HepG2 (cell line): Measurements from ENCODE around the gene GALNTL6. TPM values are rescaled to one million over a fixed set of nuclear protein-coding genes. Genes with fewer than 3 reads are reported as not detected.

Source experiments
- ATAC-seq: fragments of 200-7000 bp; cut with Tn5 transposase; 3 replicates; pipeline ENCODE4 v1.9.1; 2020; ENCODE audit warnings: mild to moderate bottlenecking, moderate library complexity
- BruUV-seq: library from RNA; stranded (reverse); fragments of 400-500 nt; replicated peaks from 2 replicates; lab custom pipeline; 2021; lab: Mats Ljungman, UMichigan
- CTCF ChIA-PET: fragments of 300-600 bp; formaldehyde crosslinking; extraction: SDS; loops from one replicate; lab custom pipeline; 2021; ENCODE audit warnings: low total read pairs, inconsistent platforms, low intra/inter-chr PET ratio; lab: Yijun Ruan, JAX
- POLR2A ChIA-PET: fragments of 350-600 bp; sonication (Branson Sonifier 250); formaldehyde crosslinking; loops from one replicate; lab custom pipeline; 2020; ENCODE audit warnings: antibody characterized with exemption, inconsistent platforms; lab: Yijun Ruan, JAX
- DNase-seq: peaks from one replicate; pipeline ENCODE4 v3.0.0-alpha.2; 2015; ENCODE audit warnings: low spot score
- FAIRE-seq: peaks from 3 replicates; lab custom pipeline; 2011; peaks lifted over from hg19 to GRCh38; lab: Jason Lieb, UNC
- H2AFZ ChIP-seq: one replicate; pipeline ENCODE4 v1.6.1; 2011; ENCODE audit warnings: low read length, inconsistent platforms
- H3K27ac ChIP-seq: fragments of 300-600 bp; 3 replicates; pipeline ENCODE4 v1.8.0; 2011; ENCODE audit warnings: mixed run types, mild to moderate bottlenecking, mixed read lengths, low read length, inconsistent platforms; ENCODE audit not compliant: insufficient read depth; ENCODE audit errors: extremely low read length
- H3K27me3 ChIP-seq, 2 experiments: fragments of 200-600 bp in 1 of 2; 2 replicates in 1 of 2; 3 replicates in 1 of 2; pipeline versions ENCODE4 v1.6.0 to v1.8.0; 2011; ENCODE audit warnings: low read length in 2 of 2, mild to moderate bottlenecking in 2 of 2, moderate library complexity in 2 of 2, inconsistent platforms in 1 of 2; ENCODE audit not compliant: insufficient read depth in 2 of 2, control insufficient read depth in 1 of 2
- H3K36me3 ChIP-seq, 2 experiments: fragments of 200-600 bp in 1 of 2; replicated peaks in 1 of 2; 2 replicates in 1 of 2; 3 replicates in 1 of 2; pipeline versions ENCODE4 v1.5.1 to v1.8.0; 2011; ENCODE audit warnings: low read length in 2 of 2, inconsistent platforms in 1 of 2; ENCODE audit not compliant: insufficient read depth in 2 of 2, control insufficient read depth in 1 of 2
- H3K4me1 ChIP-seq: 2 replicates; pipeline ENCODE4 v1.5.1; 2012; ENCODE audit warnings: low read length, inconsistent platforms; ENCODE audit not compliant: insufficient read depth
- H3K4me2 ChIP-seq: 2 replicates; pipeline ENCODE4 v1.6.0; 2011; ENCODE audit warnings: low read depth, low read length, inconsistent platforms
- H3K4me3 ChIP-seq, 3 experiments: fragments of 200-600 bp in 1 of 3; sonication (generic), shearing (Covaris generic) in 1 of 3; replicated peaks in 1 of 3; 2 replicates each; pipeline ENCODE4 v1.5.1; 2011 to 2016; ENCODE audit warnings: low read length in 3 of 3, inconsistent platforms in 2 of 3, low read depth in 2 of 3, mild to moderate bottlenecking in 2 of 3, control low read depth in 1 of 3, mixed read lengths in 1 of 3; ENCODE audit not compliant: insufficient read depth in 1 of 3
- H3K79me2 ChIP-seq: one replicate; pipeline ENCODE4 v1.6.1; 2011; ENCODE audit warnings: low read length, inconsistent platforms; ENCODE audit not compliant: insufficient read depth
- H3K9ac ChIP-seq: 2 replicates; pipeline ENCODE4 v1.6.0; 2011; ENCODE audit warnings: mild to moderate bottlenecking, low read depth, low read length, inconsistent platforms; ENCODE audit not compliant: insufficient read depth
- H3K9me3 ChIP-seq: 2 replicates; pipeline ENCODE4 v1.5.1; 2012; ENCODE audit warnings: mild to moderate bottlenecking, low read length
- H4K20me1 ChIP-seq: 2 replicates; pipeline ENCODE4 v1.6.0; 2011; ENCODE audit warnings: inconsistent platforms, mild to moderate bottlenecking, low read length, moderate library complexity; ENCODE audit not compliant: insufficient read depth
- EHMT2 ChIP-seq: fragments of 200-600 bp; sonication (generic); IDR thresholded peaks from 2 replicates; pipeline ENCODE4 v1.7.0; 2017; ENCODE audit warnings: antibody characterized with exemption, low read depth, low read length, borderline replicate concordance
- HMG20B ChIP-seq: conservative IDR thresholded peaks from 2 replicates; pipeline ENCODE4 v1.6.1; 2016; ENCODE audit warnings: missing genetic modification reagents, missing compliant biosample characterization
- LCORL ChIP-seq, 2 experiments: fragments of 450-650 bp in 1 of 2; sonication (generic) in 1 of 2; formaldehyde crosslinking in 1 of 2; IDR thresholded peaks; 2 replicates each; pipeline versions ENCODE4 v1.5.0 to v1.6.1; 2017 to 2020; ENCODE audit warnings: antibody characterized with exemption in 1 of 2, missing genetic modification reagents in 1 of 2
- MAFF ChIP-seq: IDR thresholded peaks from 2 replicates; pipeline ENCODE4 v1.6.1; 2011; ENCODE audit warnings: low read depth, low read length, improper control_type of control experiment
- MAFK ChIP-seq, 2 experiments: IDR thresholded peaks in 1 of 2; conservative IDR thresholded peaks in 1 of 2; 2 replicates each; pipeline ENCODE4 v1.6.1; 2011; ENCODE audit warnings: improper control_type of control experiment in 2 of 2, low read length in 2 of 2
- MEIS2 ChIP-seq: sonication (generic); formaldehyde crosslinking; IDR thresholded peaks from 2 replicates; pipeline ENCODE4 v1.9.0; 2021; ENCODE audit warnings: mild to moderate bottlenecking, missing genetic modification reagents
- NFIC ChIP-seq: IDR thresholded peaks from 2 replicates; pipeline ENCODE4 v1.6.1; 2012; ENCODE audit warnings: mild to moderate bottlenecking, low read length, inconsistent platforms
- RNF2 ChIP-seq: fragments of 450-650 bp; conservative IDR thresholded peaks from 2 replicates; pipeline ENCODE4 v1.6.1; 2016; ENCODE audit warnings: low read depth
- SNAPC2 ChIP-seq: sonication (generic); formaldehyde crosslinking; IDR thresholded peaks from 2 replicates; pipeline ENCODE4 v1.8.1; 2022; ENCODE audit warnings: mild to moderate bottlenecking, missing genetic modification reagents
- SP2 ChIP-seq: sonication (generic); formaldehyde crosslinking; IDR thresholded peaks from 2 replicates; pipeline ENCODE4 v1.5.1; 2020; ENCODE audit warnings: mild to moderate bottlenecking, missing genetic modification reagents
- TRIM24 ChIP-seq: sonication (generic); formaldehyde crosslinking; IDR thresholded peaks from 2 replicates; pipeline ENCODE4 v1.8.0; 2022; ENCODE audit warnings: mild to moderate bottlenecking, missing genetic modification reagents
- ZGPAT ChIP-seq: IDR thresholded peaks from 2 replicates; pipeline ENCODE4 v1.6.1; 2016; ENCODE audit warnings: mild to moderate bottlenecking
- ZMYM3 ChIP-seq: sonication (generic); formaldehyde crosslinking; IDR thresholded peaks from 2 replicates; pipeline ENCODE4 v1.5.1; 2020; ENCODE audit warnings: mild to moderate bottlenecking, missing genetic modification reagents
- WGBS: methylation state at CpG from one replicate; pipeline ENCODE4 v1.1.6; 2017; ENCODE audit warnings: low lambda C conversion rate; 5-methylcytosine and 5-hydroxymethylcytosine counted together
- in situ Hi-C: cut with HindIII; loops from 2 replicates; pipeline ENCODE4 v1.10.0; 2017; ENCODE audit warnings: low pct_unique_long_range_greater_than_20kb; ENCODE audit not compliant: extremely low pct_ligation_motif_present
- intact Hi-C: fragments of 100-400 bp; cut with micrococcal nuclease; formaldehyde crosslinking; loops from one replicate; pipeline ENCODE4 v1.10.0; 2022; ENCODE audit not compliant: unreplicated experiment
- polyA plus RNA-seq, 8 experiments: library from polyadenylated mRNA; depleted of rRNA in 3 of 8; stranded (reverse) in 7 of 8; unstranded in 1 of 8; fragments of >200 nt; fragmentation: Illumina TruSeq in 4 of 8; extraction: Trizol in 4 of 8; gene quantifications; 2 replicates each; pipeline versions ENCODE4 v1.2.1 to v1.2.3, GENCODE V29; 2011 to 2016; ENCODE audit warnings: low read depth in 4 of 8, missing spikeins in 1 of 8, mixed read lengths in 1 of 8; ENCODE audit not compliant: insufficient read depth in 1 of 8
- total RNA-seq, 5 experiments: library from RNA; depleted of rRNA; stranded (reverse); fragments of >200 nt; fragmentation: Illumina TruSeq; extraction: Trizol; gene quantifications; 2 replicates each; pipeline ENCODE4 v1.2.3, GENCODE V29; 2016; ENCODE audit warnings: low read depth in 1 of 5
- TF ChIP-seq, protein P1 (sequence below): sonication (generic); formaldehyde crosslinking; IDR thresholded peaks from 2 replicates; pipeline ENCODE4 v1.8.1; 2023; ENCODE audit warnings: missing genetic modification reagents, mild to moderate bottlenecking, borderline replicate concordance
- TF ChIP-seq, protein P2 (sequence below): sonication (generic); formaldehyde crosslinking; IDR thresholded peaks from 2 replicates; pipeline ENCODE4 v1.9.0; 2021; ENCODE audit warnings: missing genetic modification reagents, borderline replicate concordance

Gene GALNTL6
- total and polyA plus RNA-seq, 2 of the 13 experiments (the other 11 are each of a cell fraction or from before 2014, with no cell fraction given), result not detected

- H3K36me3 ChIP-seq, result no peaks in the 10 kb centered on the region
- DNase-seq, result no peak
- no TSS peak for BruUV-seq
- no peaks in the 10 kb centered on the region for H3K27me3 ChIP-seq
- no peak overlapping the region for H2AFZ ChIP-seq
- H4K20me1 ChIP-seq, result no peaks in the 10 kb centered on the region
- intact Hi-C loops, result loop anchor here (10.0 kb wide), 1 partner anchor 164 kb away; no protein-coding TSS in a partner anchor
- H3K79me2 ChIP-seq, result no peaks in the 10 kb centered on the region
- in situ Hi-C loops, result no loop called here
- H3K27ac ChIP-seq, result no peak overlapping the region
- no peak overlapping the region for H3K4me3 ChIP-seq
- H3K4me2 ChIP-seq, result no peak overlapping the region
- H3K9me3 ChIP-seq, result no peaks in the 10 kb centered on the region
- ChIA-PET POLR2A (no interaction called here), CTCF (no interaction called here)
- TF ChIP-seq MAFK (conservative IDR thresholded peaks at IDR 0.05 in 1 of 2, IDR thresholded peaks at IDR 0.05 in 1 of 2; ENCODE audit: low read length in 2 of 2) (peak; percentile 63 to 78), HMG20B (CRISPR knock-in tag) (no peak), MAFF (peak; percentile 65; the same call in 1 of the 2 replicates), EHMT2 (no peak)
- TF ChIP-seq, protein P1, sequence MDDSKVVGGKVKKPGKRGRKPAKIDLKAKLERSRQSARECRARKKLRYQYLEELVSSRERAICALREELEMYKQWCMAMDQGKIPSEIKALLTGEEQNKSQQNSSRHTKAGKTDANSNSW, result no peak
- H3K9ac ChIP-seq, result no peak overlapping the region
- no peak for ATAC-seq
- H3K4me1 ChIP-seq, result no peaks in the 10 kb centered on the region
- FAIRE-seq, result no peak
These were observed 227.6 kb downstream of the GALNTL6 start for GRCh38 chr4:172040766-172041165.

- H3K27me3 ChIP-seq, result no peaks in the 10 kb centered on the region
- H3K4me1 ChIP-seq, result no peaks in the 10 kb centered on the region
- no peaks in the 10 kb centered on the region for H4K20me1 ChIP-seq
- no peaks in the 10 kb centered on the region for H3K9me3 ChIP-seq
- in situ Hi-C loops, result no loop called here
- DNase-seq (peak; percentile 7), ATAC-seq (no peak), FAIRE-seq (no peak)
- H3K36me3 ChIP-seq, result no peaks in the 10 kb centered on the region
- intact Hi-C loops, result loop anchor here (10.0 kb wide), 1 partner anchor 162 kb away; no protein-coding TSS in a partner anchor
- WGBS, result 4% methylated on average over 3 of the region's 3 CpGs
- H3K4me2 ChIP-seq, result no peak overlapping the region
- no peak overlapping the region for H2AFZ ChIP-seq
- no peak overlapping the region for H3K4me3 ChIP-seq
- no TSS peak for BruUV-seq
- POLR2A ChIA-PET, result no interaction called here
- no peak overlapping the region for H3K9ac ChIP-seq
- H3K79me2 ChIP-seq, result no peaks in the 10 kb centered on the region
- CTCF ChIA-PET, result no interaction called here
- H3K27ac ChIP-seq, result no peak overlapping the region
- no peak for TF ChIP-seq RNF2
- no peak for TF ChIP-seq TRIM24 (CRISPR knock-in tag)
- peak; percentile 26; the same call in 1 of the 2 replicates for TF ChIP-seq NFIC
- no peak for TF ChIP-seq MEIS2 (CRISPR knock-in tag)
- TF ChIP-seq SP2 (CRISPR knock-in tag), result no peak
- TF ChIP-seq ZGPAT (CRISPR knock-in tag), result no peak
- TF ChIP-seq LCORL (IDR thresholded peaks at IDR 0.05), result peak; percentile 15; the same call in 1 of the 2 replicates
- no peak for TF ChIP-seq LCORL (CRISPR knock-in tag; IDR thresholded peaks at IDR 0.05)
- TF ChIP-seq, protein P2, sequence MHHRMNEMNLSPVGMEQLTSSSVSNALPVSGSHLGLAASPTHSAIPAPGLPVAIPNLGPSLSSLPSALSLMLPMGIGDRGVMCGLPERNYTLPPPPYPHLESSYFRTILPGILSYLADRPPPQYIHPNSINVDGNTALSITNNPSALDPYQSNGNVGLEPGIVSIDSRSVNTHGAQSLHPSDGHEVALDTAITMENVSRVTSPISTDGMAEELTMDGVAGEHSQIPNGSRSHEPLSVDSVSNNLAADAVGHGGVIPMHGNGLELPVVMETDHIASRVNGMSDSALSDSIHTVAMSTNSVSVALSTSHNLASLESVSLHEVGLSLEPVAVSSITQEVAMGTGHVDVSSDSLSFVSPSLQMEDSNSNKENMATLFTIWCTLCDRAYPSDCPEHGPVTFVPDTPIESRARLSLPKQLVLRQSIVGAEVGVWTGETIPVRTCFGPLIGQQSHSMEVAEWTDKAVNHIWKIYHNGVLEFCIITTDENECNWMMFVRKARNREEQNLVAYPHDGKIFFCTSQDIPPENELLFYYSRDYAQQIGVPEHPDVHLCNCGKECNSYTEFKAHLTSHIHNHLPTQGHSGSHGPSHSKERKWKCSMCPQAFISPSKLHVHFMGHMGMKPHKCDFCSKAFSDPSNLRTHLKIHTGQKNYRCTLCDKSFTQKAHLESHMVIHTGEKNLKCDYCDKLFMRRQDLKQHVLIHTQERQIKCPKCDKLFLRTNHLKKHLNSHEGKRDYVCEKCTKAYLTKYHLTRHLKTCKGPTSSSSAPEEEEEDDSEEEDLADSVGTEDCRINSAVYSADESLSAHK, result no peak
- TF ChIP-seq ZMYM3 (CRISPR knock-in tag), result no peak
- TF ChIP-seq SNAPC2, result no peak
These were observed 229.5 kb downstream of the GALNTL6 start for GRCh38 chr4:172042714-172043114.
